GM18858 (cell line): Measurements from ENCODE around the gene RSPRY1.
"Not testable (repeated sequence)": the region's sequence is repeated elsewhere in the genome, so short reads cannot be mapped to it uniquely, and the experiment has no call there.

Experiments
- ATAC-seq: cut with Tn5 transposase; IDR thresholded peaks from one replicate; pipeline ENCODE4 v1.9.1; 2021; ENCODE audit not compliant: unreplicated experiment

Gene RSPRY1

GRCh38 chr16:57252148-57252721 lies 66.1 kb downstream of the RSPRY1 start:
- ATAC-seq = no peak

GRCh38 chr16:57253466-57253865 lies 67.3 kb downstream of the RSPRY1 start:
- no peak for ATAC-seq

- no peak for ATAC-seq
These were observed 69.7 kb downstream of the RSPRY1 start for GRCh38 chr16:57255686-57256415.

- ATAC-seq = no peak
These were observed 70.7 kb downstream of the RSPRY1 start for GRCh38 chr16:57256601-57257395.

GRCh38 chr16:57257455-57258070 lies 71.4 kb downstream of the RSPRY1 start:
- ATAC-seq = no peak

GRCh38 chr16:57258226-57258909 lies 72.2 kb downstream of the RSPRY1 start:
- no peak for ATAC-seq

GRCh38 chr16:57258910-57259475 lies 72.9 kb downstream of the RSPRY1 start:
- ATAC-seq = no peak

GRCh38 chr16:57260294-57260929 lies 74.3 kb downstream of the RSPRY1 start:
- ATAC-seq = no peak

- ATAC-seq = no peak
These were observed 75.7 kb downstream of the RSPRY1 start for GRCh38 chr16:57261806-57262205.

- ATAC-seq = no peak
These were observed 76.9 kb downstream of the RSPRY1 start for GRCh38 chr16:57262841-57263540.

- ATAC-seq = no peak
These were observed 77.6 kb downstream of the RSPRY1 start for GRCh38 chr16:57263541-57264351.

- no peak for ATAC-seq
These were observed 78.3 kb downstream of the RSPRY1 start for GRCh38 chr16:57264381-57264780.

- no peak for ATAC-seq
These were observed 78.8 kb downstream of the RSPRY1 start for GRCh38 chr16:57264950-57265371.

- ATAC-seq = no peak
These were observed 79.9 kb downstream of the RSPRY1 start for GRCh38 chr16:57265850-57266530.

- no peak for ATAC-seq
These were observed 80.6 kb downstream of the RSPRY1 start for GRCh38 chr16:57266531-57267260.

- ATAC-seq = not testable (repeated sequence)
These were observed 81.2 kb downstream of the RSPRY1 start for GRCh38 chr16:57267343-57267742.
